CMK (cell line): ENCODE results near the gene SLC12A8.
"Not testable (repeated sequence)": the region's sequence is repeated elsewhere in the genome, so short reads cannot be mapped to it uniquely, and the experiment has no call there.

Source experiments
- DNase-seq: peaks from one replicate; pipeline ENCODE4 v3.0.0-alpha.2; 2010; ENCODE audit warnings: low read depth

The SLC12A8 gene

DNA sequence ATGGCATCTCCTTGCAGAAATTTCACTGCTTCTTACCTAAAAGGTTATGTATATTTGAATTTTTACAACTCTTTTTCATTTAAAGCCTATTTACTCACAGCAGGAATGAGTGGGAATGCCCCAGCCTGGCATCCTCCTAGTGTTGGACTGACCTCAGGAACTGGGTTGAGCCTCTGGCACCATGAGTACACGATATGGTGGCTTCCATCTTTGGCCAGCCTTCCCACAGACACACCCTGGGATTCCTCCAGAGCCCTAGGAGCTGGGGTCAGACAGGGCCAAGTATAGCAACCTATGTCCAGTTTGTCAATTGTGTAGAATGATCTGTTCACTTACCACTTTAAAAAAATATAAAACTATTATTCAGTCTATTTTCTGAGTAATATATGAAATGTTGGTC, 99.6 kb downstream of the SLC12A8 start:
- DNase-seq: no peak

DNA sequence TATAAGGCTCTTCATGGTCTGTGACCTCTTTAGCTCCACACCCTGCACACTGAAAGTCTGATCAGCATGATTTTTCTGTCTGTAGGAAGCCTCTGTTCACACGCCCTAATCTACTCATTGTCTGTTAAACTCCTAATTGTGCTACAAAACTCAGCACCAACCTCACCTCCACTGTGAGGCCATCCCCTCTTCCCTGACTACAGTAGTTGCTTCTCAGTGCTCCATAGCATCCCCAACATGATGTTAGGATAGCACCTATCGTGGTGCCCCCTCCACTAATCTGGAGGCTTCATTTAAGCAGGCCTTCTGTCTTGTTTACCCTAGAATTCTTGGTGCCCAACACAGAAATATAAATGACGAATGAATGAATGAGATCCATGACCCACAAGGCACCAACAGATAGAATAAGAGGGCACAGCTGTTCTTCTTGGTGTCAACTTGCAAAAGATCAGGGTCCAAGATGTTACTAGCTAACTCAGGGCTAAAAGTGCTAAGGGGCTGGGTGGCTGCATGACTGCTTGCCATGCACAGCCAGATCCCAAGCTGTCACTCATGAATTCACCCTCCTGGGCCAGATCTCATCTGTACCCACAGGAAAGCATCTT, 101.6 kb downstream of the SLC12A8 start:
- DNase-seq: no peak

- DNase-seq: no peak
Measured at GRCh38 chr3:125110016-125110875, 102.3 kb downstream of the SLC12A8 start.

DNA sequence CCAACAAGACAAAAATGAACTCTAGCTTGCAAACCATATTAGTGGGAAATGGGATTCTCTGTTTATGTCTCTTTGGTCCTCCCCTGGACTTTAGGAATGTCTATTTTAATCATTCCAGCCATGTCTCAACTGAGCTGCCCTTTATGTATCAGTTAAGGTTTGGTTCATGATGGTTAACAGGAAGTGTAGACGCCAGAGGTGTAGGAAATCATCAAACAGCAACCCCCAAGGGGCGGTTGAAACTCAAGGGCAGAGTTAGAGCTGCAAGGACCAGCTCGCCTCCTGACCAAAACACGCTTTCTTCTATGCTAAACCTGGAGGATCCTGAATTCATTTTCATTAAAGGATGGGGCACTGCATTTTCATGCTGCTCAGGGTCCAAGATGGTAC, 103.0 kb downstream of the SLC12A8 start:
- no peak for DNase-seq

DNA sequence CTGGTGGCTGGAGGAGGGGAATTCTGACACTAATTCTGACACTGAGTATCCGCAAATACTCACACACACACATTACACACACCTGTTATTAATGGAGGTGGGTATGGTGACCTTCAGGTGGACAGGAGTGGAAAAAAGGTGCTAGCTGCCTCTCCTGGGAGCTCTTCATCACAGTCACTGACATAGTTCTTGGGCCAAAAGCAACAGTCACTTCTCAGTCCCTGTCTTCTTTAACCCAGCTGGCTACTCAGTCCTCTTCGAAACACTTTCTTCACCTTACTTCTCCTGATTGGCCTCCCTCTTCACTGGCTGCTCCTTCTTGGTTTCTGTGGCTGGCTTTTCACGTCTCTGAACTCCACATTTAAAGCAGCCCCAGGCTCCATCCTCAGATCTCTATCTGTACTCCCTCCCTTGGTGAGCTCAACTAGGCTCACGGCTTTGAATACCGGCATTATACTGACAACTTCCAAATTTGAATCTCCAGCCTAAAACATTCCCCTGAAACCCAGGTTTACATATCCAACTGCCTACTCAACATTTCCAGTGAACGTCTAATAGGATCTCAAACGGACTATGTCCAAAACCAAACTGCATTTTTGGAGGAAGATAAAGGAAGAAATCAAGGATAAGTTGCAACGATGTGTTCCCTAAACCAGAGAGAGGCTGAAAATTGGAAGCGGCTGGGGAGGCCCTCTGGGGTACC, 103.6 kb downstream of the SLC12A8 start:
- DNase-seq: no peak

DNA sequence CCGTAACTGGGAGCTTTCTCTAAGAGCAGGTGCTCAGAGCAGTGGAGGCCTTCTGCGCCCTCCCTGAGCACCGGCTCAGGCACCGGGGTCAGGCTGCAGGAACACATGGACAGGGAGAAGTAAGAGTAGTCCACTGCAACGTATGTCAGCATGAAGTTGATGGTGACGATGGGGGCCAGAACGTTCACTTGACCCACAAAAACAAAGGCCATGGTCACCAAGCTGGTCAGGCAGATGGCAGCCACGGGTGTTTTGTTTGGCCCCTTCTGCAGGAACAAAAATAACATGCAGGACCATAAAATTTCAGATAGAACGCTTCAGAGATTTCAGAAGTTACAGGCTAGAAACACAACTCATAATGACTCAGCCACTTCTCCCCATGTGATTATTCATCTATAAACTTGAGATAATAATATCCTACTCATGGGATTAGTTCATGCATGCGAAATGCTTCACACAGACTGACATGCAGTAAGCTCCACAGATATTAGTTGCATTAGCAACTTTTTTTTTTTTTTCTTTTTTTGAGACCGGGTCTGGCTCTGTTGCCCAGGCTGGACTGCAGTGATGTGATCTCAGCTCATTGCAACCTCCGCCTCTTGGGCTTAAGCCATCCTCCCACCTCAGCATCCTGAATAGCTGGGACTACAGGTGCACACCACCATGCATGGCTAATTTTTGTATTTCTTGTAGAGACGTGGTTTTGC, 104.5 kb downstream of the SLC12A8 start:
- no peak for DNase-seq

DNA sequence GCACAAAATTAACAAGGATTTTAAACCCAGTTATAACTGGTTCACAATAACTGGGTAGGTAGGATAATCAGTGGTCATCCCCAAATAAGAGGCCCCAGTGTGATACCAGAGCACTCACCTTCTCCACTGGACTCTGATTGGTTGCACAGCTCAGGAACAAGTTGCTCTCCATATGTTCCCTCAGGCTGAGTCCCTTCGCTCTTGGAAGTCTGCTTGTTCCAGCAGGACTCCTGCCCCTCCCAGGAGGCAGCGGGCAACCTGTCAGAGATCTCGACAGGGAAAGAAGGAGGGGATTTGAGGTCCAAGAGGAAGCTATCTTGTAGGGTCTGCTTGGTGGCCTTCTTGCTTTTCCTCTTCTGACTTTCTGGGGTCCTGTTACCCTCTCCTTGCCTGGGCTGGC, 105.2 kb downstream of the SLC12A8 start:
- no peak for DNase-seq

DNA sequence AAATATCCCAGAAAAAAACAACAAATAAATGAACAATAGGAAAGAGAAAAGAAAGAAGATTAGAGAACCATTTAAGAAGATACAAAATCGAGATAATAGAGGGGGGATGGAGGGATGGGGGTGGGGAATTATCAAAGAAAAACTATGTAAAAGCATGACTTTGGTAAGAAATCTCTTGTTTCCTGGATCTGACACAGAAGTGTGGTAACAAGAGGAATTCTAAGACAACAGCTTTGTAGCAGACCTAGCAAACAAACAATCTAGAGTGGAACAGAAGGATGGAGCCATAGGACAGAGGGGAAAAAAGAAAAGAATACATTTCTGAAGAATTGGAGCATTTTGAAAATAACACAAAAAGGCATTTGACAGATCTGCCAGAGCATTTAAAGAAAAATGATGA, 107.4 kb downstream of the SLC12A8 start:
- no peak for DNase-seq

- DNase-seq: no peak
Measured at GRCh38 chr3:125104639-125105038, 107.9 kb downstream of the SLC12A8 start.

GRCh38 chr3:125103406-125103805, 109.1 kb downstream of the SLC12A8 start:
- DNase-seq: no peak

DNA sequence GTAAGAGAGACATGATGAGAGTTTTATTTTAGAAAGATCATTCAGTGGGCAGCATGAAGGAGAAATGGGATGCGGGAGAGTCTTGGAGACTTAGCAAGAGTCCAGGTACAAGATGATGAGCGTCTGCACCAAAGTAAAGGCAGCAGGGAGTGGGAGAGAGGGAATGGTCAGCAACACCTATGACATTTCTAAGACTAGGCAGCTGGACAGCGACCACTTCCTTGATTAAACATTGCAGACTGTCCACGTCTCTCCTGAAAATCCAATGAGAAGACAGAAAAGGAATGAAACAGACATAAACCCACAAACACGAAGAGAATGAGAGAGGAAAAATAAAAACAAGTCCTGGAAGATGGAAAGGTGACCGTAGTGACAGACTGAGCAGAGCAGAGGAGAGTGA, 110.1 kb downstream of the SLC12A8 start:
- DNase-seq: no peak

DNA sequence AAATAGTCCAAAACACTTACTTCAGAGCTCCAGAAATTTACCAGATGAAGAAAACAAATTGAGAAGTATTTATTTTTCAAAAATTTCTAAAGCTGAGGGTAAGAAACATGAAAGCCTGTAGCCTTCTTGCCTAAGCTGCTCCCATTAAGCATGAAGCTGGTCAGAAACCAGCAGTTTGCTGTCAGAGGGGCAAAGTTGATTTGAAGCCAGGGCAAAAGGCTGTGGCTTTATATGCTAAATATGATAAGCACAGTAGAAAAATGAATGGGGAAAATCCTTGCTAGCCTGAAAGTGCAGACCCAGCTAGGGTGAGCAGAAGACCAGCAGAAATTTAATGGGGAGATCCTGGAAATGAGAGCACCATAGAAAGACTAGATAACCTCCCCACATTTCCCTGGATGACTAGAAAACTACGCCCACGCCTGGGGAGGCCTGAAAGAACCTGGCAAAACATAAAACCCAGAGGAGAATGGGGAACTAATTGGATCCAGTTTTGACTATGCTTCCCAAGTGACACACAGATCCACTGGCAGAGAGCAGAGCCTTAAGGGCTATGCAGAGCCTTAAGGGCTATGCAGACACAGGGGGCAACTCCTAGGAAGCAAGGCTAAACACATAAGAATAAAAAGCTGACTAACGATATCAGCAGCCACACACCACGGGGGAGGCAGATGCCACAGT, 113.8 kb downstream of the SLC12A8 start:
- no peak for DNase-seq

DNA sequence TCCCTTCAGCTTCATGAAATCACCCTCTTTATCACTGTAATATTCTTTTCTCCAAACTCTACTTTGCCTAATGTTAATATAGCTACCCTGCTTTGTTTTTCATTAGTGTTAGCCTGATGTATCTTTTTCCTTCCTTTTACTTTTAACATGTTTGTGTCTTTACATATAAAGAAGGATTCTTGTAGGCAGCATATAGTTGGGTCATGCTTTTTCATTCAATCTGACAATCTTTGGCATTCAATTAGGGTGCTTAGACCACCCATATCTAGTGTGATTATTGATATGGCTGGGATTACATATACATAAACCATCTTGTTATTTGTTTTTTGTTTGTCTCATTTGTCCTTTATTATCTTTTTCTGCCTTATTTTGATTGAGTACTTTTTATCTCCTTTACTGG, 121.9 kb downstream of the SLC12A8 start:
- DNase-seq: no peak

DNA sequence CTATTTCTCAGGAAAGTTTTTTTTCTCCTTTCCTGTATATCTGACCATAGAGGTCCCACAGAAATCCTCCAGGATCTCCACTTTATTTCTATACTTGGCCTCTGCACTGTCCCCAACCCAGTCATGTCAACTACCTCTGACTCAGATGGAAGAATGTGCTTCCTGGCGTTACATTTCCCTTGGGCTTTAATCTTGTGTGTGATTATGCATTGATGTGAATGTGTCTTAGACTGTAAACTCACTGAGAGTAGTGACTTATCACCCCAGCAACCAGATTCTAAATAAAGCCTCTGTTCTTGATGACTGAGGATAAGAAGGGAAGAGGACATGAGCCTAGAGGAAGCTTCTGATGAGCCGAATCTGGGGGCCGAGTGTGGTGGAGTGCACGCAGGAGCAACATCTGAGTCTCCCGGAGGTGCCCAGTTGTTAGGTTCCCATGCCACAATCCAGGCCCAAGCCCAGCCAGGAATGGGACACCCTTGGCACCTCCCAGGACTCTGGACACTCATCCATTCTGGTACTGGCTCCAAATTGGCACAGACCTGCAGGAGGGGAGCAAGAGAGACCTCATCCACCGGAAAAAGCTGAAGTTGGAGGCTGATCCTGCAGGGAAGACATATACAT, 124.7 kb downstream of the SLC12A8 start:
- DNase-seq: no peak

GRCh38 chr3:125085166-125085565, 127.4 kb downstream of the SLC12A8 start:
- DNase-seq: no peak

GRCh38 chr3:125083776-125084175, 128.8 kb downstream of the SLC12A8 start:
- no peak for DNase-seq

DNA sequence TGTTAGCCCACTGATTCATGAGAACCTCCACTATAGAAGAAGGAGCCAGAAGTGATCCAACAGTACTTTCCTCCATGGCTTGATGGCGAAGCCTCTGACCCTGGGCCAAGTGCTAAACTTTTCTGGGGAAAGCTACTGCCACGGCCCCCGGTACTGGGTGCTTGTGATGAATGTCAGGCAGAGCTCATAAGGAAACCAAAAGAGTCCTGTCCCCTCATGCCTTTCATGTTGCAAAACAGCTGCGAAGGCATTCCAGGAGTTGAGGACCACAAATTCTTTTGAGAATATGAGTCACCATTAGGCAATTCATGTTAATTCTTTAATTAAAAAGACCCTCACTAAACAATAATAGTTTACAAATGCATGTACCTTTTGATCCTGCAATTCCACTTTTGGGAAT, 130.2 kb downstream of the SLC12A8 start:
- DNase-seq: not testable (repeated sequence)

DNA sequence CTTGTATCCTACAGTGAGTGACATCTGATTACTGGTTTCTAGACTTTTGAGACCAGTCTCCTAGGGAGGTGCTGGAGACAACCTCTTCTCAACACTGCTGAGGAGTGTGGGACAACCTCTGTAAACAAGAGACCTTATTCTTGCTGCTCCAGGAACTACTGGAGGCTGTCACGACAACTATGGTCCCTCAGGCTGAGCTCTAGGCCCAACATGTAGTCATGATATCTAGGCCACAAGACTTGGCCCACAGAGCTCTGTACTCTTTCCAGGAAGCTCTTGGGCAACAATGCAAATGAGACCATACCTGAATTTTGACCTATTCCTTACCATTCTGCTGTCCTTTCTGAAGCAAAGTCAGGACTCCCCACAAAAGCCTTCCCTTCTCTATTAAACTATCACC, 132.5 kb downstream of the SLC12A8 start:
- DNase-seq: no peak

DNA sequence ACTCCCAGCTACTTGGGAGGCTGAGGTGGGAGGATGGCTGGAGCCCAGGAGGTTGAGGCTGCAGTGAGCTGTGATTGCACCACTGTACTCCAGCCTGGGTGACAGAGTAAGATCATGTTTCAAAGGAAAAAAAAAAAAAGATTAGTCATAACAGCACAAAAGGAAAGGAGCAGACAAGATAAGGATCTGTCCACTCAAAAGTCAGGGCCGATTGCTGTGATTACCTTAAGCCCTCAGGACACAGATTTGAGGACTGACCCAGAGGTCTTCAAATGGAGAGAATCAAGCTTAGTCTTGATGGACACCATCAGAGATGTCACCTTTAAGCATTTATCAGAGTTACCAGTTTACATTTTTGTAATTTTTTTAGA, 132.9 kb downstream of the SLC12A8 start:
- no peak for DNase-seq

DNA sequence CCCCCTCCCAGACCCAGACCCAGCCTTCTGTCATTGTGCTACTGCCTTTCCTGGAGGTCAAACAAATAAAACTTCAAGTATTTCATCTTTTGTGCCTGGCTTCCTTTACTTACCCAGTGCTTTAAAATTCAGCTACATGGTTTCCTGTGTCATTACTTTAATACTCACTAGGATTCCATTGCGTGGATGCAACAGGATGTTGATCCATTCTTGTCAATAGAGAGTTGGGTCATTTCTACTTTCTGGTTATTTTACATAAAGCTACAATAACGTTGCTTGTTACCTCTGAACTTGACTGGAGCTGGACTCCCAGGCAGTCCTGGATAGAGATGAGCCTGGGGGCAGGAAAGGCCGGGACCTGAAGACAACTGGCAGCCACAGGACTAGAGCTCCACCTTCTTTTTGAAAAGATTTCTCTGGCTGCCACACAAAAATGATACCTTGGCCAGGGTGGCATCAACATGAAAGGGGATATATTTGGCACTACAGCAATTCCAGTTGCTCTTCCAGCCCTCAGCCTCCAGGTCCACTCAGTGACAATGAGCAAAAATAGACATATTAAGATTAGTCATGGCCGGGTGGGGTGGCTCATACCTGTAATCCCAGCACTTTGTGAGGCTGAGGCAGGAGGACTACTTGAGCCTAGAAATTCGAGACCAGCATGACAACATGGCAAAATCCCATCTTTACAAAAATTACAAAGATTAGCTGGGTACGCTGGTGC, 133.4 kb downstream of the SLC12A8 start:
- DNase-seq: no peak

DNA sequence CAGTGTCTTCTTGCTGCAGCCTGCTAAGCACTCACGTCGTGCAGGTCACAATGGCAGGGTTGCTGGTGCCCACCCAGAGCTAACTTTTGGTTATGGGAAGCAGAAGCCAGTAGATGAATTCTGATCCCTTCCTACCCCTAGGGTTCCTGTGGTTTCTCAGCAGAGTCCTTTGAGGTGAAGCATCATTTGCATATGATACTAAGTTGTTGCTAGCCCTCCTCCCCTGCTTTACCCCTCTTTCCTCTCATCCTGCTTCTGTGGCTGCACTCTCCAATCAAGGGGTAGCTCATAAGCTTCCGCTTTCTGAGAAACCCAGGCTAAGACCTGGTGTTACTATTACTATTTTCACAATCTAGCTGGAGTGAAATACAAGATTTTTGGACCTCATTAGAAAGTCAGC, 134.7 kb downstream of the SLC12A8 start:
- no peak for DNase-seq
